LNCAP (cell line): ENCODE results near the gene RNF148.

ENCODE experiments used
- CTCF ChIP-seq: fragments of 450-650 bp; IDR thresholded peaks from 2 replicates; pipeline ENCODE4 v1.5.1; 2017; ENCODE audit warnings: mild to moderate bottlenecking

The RNF148 gene

GRCh38 chr7:122653685-122654084, 49.0 kb downstream of the RNF148 start:
- TF ChIP-seq CTCF = no peak

- TF ChIP-seq CTCF = no peak
Observed at GRCh38 chr7:122652876-122653275, 49.8 kb downstream of the RNF148 start.
